Globus pallidus (tissue), 1 donor: Measurements from ENCODE around the gene GPR89B.
"Not testable (repeated sequence)": the region's sequence is repeated elsewhere in the genome, so short reads cannot be mapped to it uniquely, and the experiment has no call there.

Source experiments
- DNase-seq: peaks from one replicate; pipeline ENCODE4 v3.0.0-alpha.2; 2015; ENCODE audit warnings: low spot score

The GPR89B gene

DNA sequence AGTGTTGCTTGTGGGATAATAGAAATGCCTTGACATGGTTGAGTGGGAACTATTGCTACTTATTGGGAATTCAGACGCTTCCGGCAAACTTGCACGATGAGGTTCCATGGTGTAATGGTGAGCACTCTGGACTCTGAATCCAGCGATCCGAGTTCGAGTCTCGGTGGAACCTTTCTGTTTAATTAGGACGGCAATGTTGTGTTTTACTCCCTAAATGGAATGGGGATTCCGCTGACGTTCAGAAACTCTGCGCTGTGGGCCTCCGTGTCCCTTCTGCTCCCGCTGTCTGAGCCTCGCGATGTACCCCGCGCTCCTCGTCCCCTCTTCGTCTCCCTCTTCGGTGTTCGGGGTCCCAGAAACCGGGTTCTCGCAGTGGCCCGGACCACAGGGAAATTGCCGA, 104.5 kb downstream of the GPR89B start:
- not testable (repeated sequence) for DNase-seq

DNA sequence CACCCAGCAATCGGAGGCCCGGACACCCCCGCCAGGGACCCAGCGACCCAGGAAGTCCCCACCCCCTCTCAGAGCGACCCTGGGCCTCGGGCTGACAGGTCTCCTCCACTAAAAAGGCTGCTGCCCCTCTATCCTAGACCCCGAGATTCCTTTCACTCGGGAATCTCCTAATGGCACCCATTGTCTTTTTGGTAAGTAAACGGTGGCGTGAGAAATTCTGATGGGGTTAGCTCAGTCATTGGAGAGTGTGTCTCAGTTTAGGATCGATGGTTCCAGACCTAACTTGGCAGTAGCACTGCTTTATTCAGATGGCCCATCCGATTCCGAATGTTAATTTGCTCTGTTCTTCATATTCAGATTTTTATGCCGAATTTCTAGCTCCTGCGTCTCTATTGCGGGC, 104.9 kb downstream of the GPR89B start:
- not testable (repeated sequence) for DNase-seq

DNA sequence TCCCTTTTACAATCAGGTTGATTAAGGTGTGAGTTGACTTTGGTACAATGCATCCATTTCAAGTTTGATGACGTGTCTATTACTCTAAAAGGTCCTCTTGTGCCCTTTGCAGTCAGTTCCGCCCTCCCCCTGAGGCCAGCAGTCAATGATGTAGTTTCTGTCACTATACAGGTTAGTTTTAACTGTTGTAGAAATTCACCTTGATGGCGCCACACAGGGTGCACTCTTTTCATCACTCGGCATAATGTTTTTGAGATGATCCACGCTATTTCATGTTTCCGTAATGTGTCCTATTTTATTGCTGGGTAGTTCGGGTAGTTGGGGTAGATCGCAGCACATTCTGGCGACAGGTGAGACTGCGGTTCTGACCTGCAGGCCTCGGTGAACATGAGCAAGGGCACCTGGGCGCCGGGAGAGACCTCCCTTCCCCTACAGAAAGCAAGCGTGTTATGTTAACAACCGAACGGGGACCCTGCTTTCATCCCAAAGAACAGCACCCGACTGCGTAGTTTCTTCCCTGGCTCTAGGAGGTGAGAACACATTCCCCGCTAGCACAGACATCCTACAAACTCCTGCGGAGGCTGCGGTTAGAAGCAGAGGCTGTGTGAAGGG, 109.7 kb downstream of the GPR89B start:
- DNase-seq: not testable (repeated sequence)

DNA sequence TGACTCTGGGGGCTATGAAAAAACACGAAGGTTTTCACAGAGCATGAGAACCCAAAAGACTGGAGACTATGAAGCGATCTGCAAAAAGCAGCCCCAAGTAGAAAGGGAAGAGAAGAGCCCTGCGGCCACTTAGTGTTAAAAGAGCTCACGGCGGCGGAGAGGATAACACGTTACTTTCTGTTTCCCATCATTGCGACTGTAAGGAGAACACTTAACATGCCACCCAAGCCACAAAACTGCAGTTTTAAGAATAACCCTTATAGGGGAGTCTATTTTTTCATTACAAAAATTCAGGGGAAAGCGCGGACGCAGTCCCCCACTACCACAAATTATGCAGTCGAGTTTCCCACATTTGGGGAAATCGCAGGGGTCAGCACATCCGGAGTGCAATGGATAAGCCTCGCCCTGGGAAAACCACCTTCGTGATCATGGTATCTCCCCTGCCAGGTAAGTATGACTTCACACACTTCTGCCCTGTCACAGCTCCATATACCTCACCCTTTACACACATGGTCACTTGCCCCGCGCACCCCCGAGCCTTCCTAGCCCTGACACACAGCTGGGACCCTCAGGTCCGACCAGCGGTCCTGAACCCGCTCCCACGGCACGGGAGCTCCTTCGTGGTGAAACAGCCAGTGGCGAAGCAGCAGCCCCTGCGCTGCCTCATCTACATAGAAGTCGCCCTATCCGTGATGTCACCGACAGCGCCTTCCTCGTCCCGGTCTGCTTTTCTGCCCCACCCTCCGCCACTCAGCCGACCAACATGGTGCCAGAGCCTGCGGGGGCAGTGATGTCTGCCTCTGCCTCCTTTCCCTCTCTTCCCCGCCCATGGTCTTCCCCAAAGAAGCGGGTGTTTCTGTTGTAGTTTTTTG, 110.5 kb downstream of the GPR89B start:
- DNase-seq: peak; percentile 70
